Adrenal gland (tissue), 12 donors: ENCODE data around the gene CD180. TPM values are rescaled to one million over a fixed set of nuclear protein-coding genes. Genes with fewer than 3 reads are reported as not detected.

Experiments
- DNase-seq, 7 donors: peaks; one replicate each; pipeline ENCODE4 v3.0.0-alpha.2; 2019 to 2020
- H3K27ac ChIP-seq, 5 donors: fragments of 200-600 bp; sonication (generic) in 4 of 5; 1 replicate in 3 of 5; 2 replicates in 2 of 5; pipeline versions ENCODE4 v1.5.1 to v1.8.0; 2016 to 2020; ENCODE audit warnings: mild to moderate bottlenecking in 1 of 5
- H3K27me3 ChIP-seq: fragments of 200-600 bp; 2 replicates; pipeline ENCODE4 v1.8.0; 2021
- H3K36me3 ChIP-seq, 2 donors: fragments of 200-600 bp; replicated peaks in 1 of 2; 1 replicate in 1 of 2; 2 replicates in 1 of 2; pipeline versions ENCODE4 v1.5.1 to v1.8.0; 2018 to 2022
- H3K4me1 ChIP-seq, 2 donors: fragments of 200-600 bp; replicated peaks in 1 of 2; 1 replicate in 1 of 2; 2 replicates in 1 of 2; pipeline versions ENCODE4 v1.5.1 to v1.8.0; 2018 to 2021
- H3K4me3 ChIP-seq, 4 donors: fragments of 200-600 bp; sonication (generic) in 3 of 4; one replicate each; pipeline ENCODE4 v1.5.1; 2016 to 2018
- H3K9me3 ChIP-seq, 3 donors: fragments of 200-600 bp; sonication (generic) in 1 of 3; replicated peaks in 1 of 3; 1 replicate in 2 of 3; 2 replicates in 1 of 3; pipeline versions ENCODE4 v1.5.1 to v1.8.0; 2016 to 2021
- CTCF ChIP-seq, 6 experiments: fragments of 450-650 bp in 4 of 6; fragments of 200-600 bp in 2 of 6; sonication (generic) in 1 of 6; IDR thresholded peaks; 1 replicate in 5 of 6; 2 replicates in 1 of 6; pipeline versions ENCODE4 v1.5.1 to v1.8.0; 2016 to 2021; ENCODE audit warnings: antibody characterized with exemption in 6 of 6, mild to moderate bottlenecking in 2 of 6, moderate library complexity in 1 of 6
- POLR2A ChIP-seq, 2 donors: fragments of 450-650 bp; IDR thresholded peaks; one replicate each; pipeline ENCODE4 v1.6.1; 2017; ENCODE audit warnings: antibody characterized with exemption in 2 of 2, mild to moderate bottlenecking in 2 of 2, moderate library complexity in 1 of 2
- WGBS, 4 donors: extraction: QIAGEN DNeasy Blood & Tissue Kit in 2 of 4; methylation state at CpG; one replicate each; pipeline versions ENCODE4 v1.1.5 to v1.1.7; 2013 to 2017; 5-methylcytosine and 5-hydroxymethylcytosine counted together
- intact Hi-C, 2 donors: fragments of 100-400 bp; cut with DNase I; formaldehyde crosslinking; loops; one replicate each; pipeline versions ENCODE4 v1.14.1 to v1.15.0; 2022 to 2023
- polyA plus RNA-seq, 3 donors: library from polyadenylated mRNA; stranded (reverse); fragments of 200-250 nt in 2 of 3; fragments of 350-450 nt in 1 of 3; fragmentation: Illumina TruSeq in 1 of 3; extraction: RNeasy Lipid Tissue Mini Kit (QIAGEN cat#74804) in 1 of 3; gene quantifications; one replicate each; pipeline ENCODE4 v1.2.3, GENCODE V29; 2013 to 2014
- total RNA-seq, 9 donors: library from RNA; depleted of rRNA in 4 of 9; stranded (reverse); fragments of >200 nt in 4 of 9; fragments of 120-200 nt in 1 of 9; fragmentation: NEBNext Ultra II Directional in 1 of 9; extraction: Animal tissue kit (Norgen Biotek cat#: 25700) in 1 of 9; gene quantifications; one replicate each; pipeline versions ENCODE4 v1.1.0 to v1.2.4, GENCODE V29; 2013 to 2023
- donor health status: healthy with polysubstance abuse.
- donor health status: Bipolar disorder and iron deficiency.
- donor health status: DM: yes; HTN: yes; CAD: no.
- donor health status: DM: no; HTN: no; CAD: no.
- donor health status: DM: no; HTN: no; CAD: no.
- donor health status: DM: yes; HTN: yes; CAD: no.

Gene CD180
- total and polyA plus RNA-seq, 12 donors, result 0.37 to 3.6 (median 1.6) TPM

- H3K27ac ChIP-seq, result no peak overlapping the region
- no peaks in the 10 kb centered on the region for H3K9me3 ChIP-seq
- no peaks in the 10 kb centered on the region for H3K36me3 ChIP-seq
- DNase-seq, result no peak
- H3K27me3 ChIP-seq, result no peaks in the 10 kb centered on the region
- WGBS, 4 donors, result 86 to 95% (median 91%) methylated on average over 3 of the region's 3 CpGs
- intact Hi-C loops, result loop anchor here (5.0 to 10.0 kb wide), 2 partner anchors 41 to 394 kb away; no protein-coding TSS in a partner anchor
- H3K4me1 ChIP-seq, result no peaks in the 10 kb centered on the region
- TF ChIP-seq POLR2A (IDR thresholded peaks at IDR 0.05) (no peak), CTCF (IDR thresholded peaks at IDR 0.05) (no peak)
- no peak overlapping the region for H3K4me3 ChIP-seq
Observed at GRCh38 chr5:67208403-67208802, 11.8 kb upstream of the CD180 start.

GRCh38 chr5:67206929-67207328 lies 10.3 kb upstream of the CD180 start:
- H3K4me1 ChIP-seq, result no peaks in the 10 kb centered on the region
- no peak for TF ChIP-seq POLR2A (IDR thresholded peaks at IDR 0.05)
- TF ChIP-seq CTCF (IDR thresholded peaks at IDR 0.05), result no peak
- no peak overlapping the region for H3K4me3 ChIP-seq
- H3K36me3 ChIP-seq, result no peaks in the 10 kb centered on the region
- intact Hi-C loops, result loop anchor here (5.0 to 10.0 kb wide), 2 partner anchors 40 to 392 kb away; no protein-coding TSS in a partner anchor
- H3K27me3 ChIP-seq, result no peaks in the 10 kb centered on the region
- DNase-seq, result no peak
- 85 to 98% (median 92%) methylated on average over 4 of the region's 4 CpGs for WGBS, 4 donors
- no peak overlapping the region for H3K27ac ChIP-seq
- no peaks in the 10 kb centered on the region for H3K9me3 ChIP-seq

GRCh38 chr5:67206461-67206860 lies 9.9 kb upstream of the CD180 start:
- Histone ChIP-seq H3K4me1 (no peaks in the 10 kb centered on the region), H3K27me3 (no peaks in the 10 kb centered on the region), H3K9me3 (no peaks in the 10 kb centered on the region), H3K27ac (no peak overlapping the region), H3K4me3 (no peak overlapping the region), H3K36me3 (no peaks in the 10 kb centered on the region)
- TF ChIP-seq CTCF (IDR thresholded peaks at IDR 0.05) (no peak), POLR2A (IDR thresholded peaks at IDR 0.05) (no peak)
- 76 to 81% (median 79%) methylated on average over 2 of the region's 2 CpGs for WGBS, 4 donors
- intact Hi-C loops, result loop anchor here (5.0 to 10.0 kb wide), 2 partner anchors 39 to 392 kb away; no protein-coding TSS in a partner anchor
- DNase-seq, result no peak

GRCh38 chr5:67205981-67206380 lies 9.4 kb upstream of the CD180 start:
- H3K27me3 ChIP-seq, result no peaks in the 10 kb centered on the region
- WGBS, 4 donors, result 89 to 97% (median 90%) methylated on average over 3 of the region's 3 CpGs
- H3K4me1 ChIP-seq, result no peaks in the 10 kb centered on the region
- no peaks in the 10 kb centered on the region for H3K9me3 ChIP-seq
- intact Hi-C loops, result loop anchor here (5.0 to 10.0 kb wide), 2 partner anchors 39 to 391 kb away; no protein-coding TSS in a partner anchor
- H3K27ac ChIP-seq, result no peak overlapping the region
- no peak overlapping the region for H3K4me3 ChIP-seq
- no peaks in the 10 kb centered on the region for H3K36me3 ChIP-seq
- DNase-seq, result no peak
- TF ChIP-seq POLR2A (IDR thresholded peaks at IDR 0.05) (no peak), CTCF (IDR thresholded peaks at IDR 0.05) (no peak)
